ENCODE results near the gene CNOT9.

Gene CNOT9

GRCh38 chr2:218607436-218608115, 38.9 kb downstream of the CNOT9 start, which contains the start of gene PLCD4:
Gene PLCD4, plus strand, starts transcription at chr2:218607899. Its CDS starts 7,841 bp downstream, at chr2:218615740.
- no peak for DNase-seq
- TF ChIP-seq GATA1 (IDR thresholded peaks at IDR 0.05; ENCODE audit: low read depth, low read length) (no peak), POLR2A (IDR thresholded peaks at IDR 0.05; ENCODE audit: low read length) (no peak)

- TF ChIP-seq GATA1 (IDR thresholded peaks at IDR 0.05; ENCODE audit: low read depth, low read length) (no peak), POLR2A (IDR thresholded peaks at IDR 0.05; ENCODE audit: low read length) (no peak)
- DNase-seq: no peak
Measured at GRCh38 chr2:218615868-218616315, 47.3 kb downstream of the CNOT9 start.

- DNase-seq: no peak
- no peak for TF ChIP-seq POLR2A (IDR thresholded peaks at IDR 0.05; ENCODE audit: low read length)
- TF ChIP-seq GATA1 (IDR thresholded peaks at IDR 0.05; ENCODE audit: low read depth, low read length): no peak
Measured at GRCh38 chr2:218618102-218618860, 49.6 kb downstream of the CNOT9 start.

- DNase-seq: no peak
Measured at GRCh38 chr2:218621007-218621406, 52.4 kb downstream of the CNOT9 start.

GRCh38 chr2:218622606-218623365, 54.1 kb downstream of the CNOT9 start:
- no peak for TF ChIP-seq POLR2A (IDR thresholded peaks at IDR 0.05; ENCODE audit: low read length)
- TF ChIP-seq GATA1 (IDR thresholded peaks at IDR 0.05; ENCODE audit: low read depth, low read length): no peak
- no peak for DNase-seq

More at GRCh38 chr2:218621007-218621406, 52.4 kb downstream of the CNOT9 start:
- TF ChIP-seq GATA1 (IDR thresholded peaks at IDR 0.05; ENCODE audit: low read depth, low read length) (no peak), POLR2A (IDR thresholded peaks at IDR 0.05; ENCODE audit: low read length) (no peak)

GRCh38 chr2:218623366-218623705, 54.7 kb downstream of the CNOT9 start:
- TF ChIP-seq GATA1 (IDR thresholded peaks at IDR 0.05; ENCODE audit: low read depth, low read length) (no peak), POLR2A (IDR thresholded peaks at IDR 0.05; ENCODE audit: low read length) (no peak)
- DNase-seq: no peak

- DNase-seq: no peak
- TF ChIP-seq GATA1 (IDR thresholded peaks at IDR 0.05; ENCODE audit: low read depth, low read length) (no peak), POLR2A (IDR thresholded peaks at IDR 0.05; ENCODE audit: low read length) (no peak)
Measured at GRCh38 chr2:218626369-218626768, 57.7 kb downstream of the CNOT9 start.

GRCh38 chr2:218627939-218628338, 59.3 kb downstream of the CNOT9 start:
- no peak for DNase-seq
- TF ChIP-seq GATA1 (IDR thresholded peaks at IDR 0.05; ENCODE audit: low read depth, low read length) (no peak), POLR2A (IDR thresholded peaks at IDR 0.05; ENCODE audit: low read length) (no peak)

- DNase-seq: no peak
- TF ChIP-seq GATA1 (IDR thresholded peaks at IDR 0.05; ENCODE audit: low read depth, low read length) (no peak), POLR2A (IDR thresholded peaks at IDR 0.05; ENCODE audit: low read length) (no peak)
Measured at GRCh38 chr2:218631837-218632236, 63.2 kb downstream of the CNOT9 start.

- no peak for DNase-seq
- no peak for TF ChIP-seq GATA1 (IDR thresholded peaks at IDR 0.05; ENCODE audit: low read depth, low read length)
- no peak for TF ChIP-seq POLR2A (IDR thresholded peaks at IDR 0.05; ENCODE audit: low read length)
Measured at GRCh38 chr2:218635719-218636118, 67.1 kb downstream of the CNOT9 start.

- DNase-seq: no peak
- TF ChIP-seq POLR2A (IDR thresholded peaks at IDR 0.05; ENCODE audit: low read length) (no peak), GATA1 (IDR thresholded peaks at IDR 0.05; ENCODE audit: low read depth, low read length) (no peak)
Measured at GRCh38 chr2:218638372-218638771, 69.7 kb downstream of the CNOT9 start.

GRCh38 chr2:218642121-218642656, 73.5 kb downstream of the CNOT9 start:
- no peak for DNase-seq
- TF ChIP-seq POLR2A (IDR thresholded peaks at IDR 0.05; ENCODE audit: low read length) (no peak), GATA1 (IDR thresholded peaks at IDR 0.05; ENCODE audit: low read depth, low read length) (no peak)

- no peak for DNase-seq
- TF ChIP-seq GATA1 (IDR thresholded peaks at IDR 0.05; ENCODE audit: low read depth, low read length): no peak
Measured at GRCh38 chr2:218642786-218643185, 74.1 kb downstream of the CNOT9 start.

GRCh38 chr2:218643751-218644310, 75.2 kb downstream of the CNOT9 start:
- no peak for DNase-seq
- TF ChIP-seq GATA1 (IDR thresholded peaks at IDR 0.05; ENCODE audit: low read depth, low read length): no peak
- no peak for TF ChIP-seq POLR2A (IDR thresholded peaks at IDR 0.05; ENCODE audit: low read length)
